Subcutaneous abdominal adipose tissue (tissue), 5 donors: ENCODE measurements around the gene RNU1-1.
"Not testable (repeated sequence)": the region's sequence is repeated elsewhere in the genome, so short reads cannot be mapped to it uniquely, and the experiment has no call there.

Experiments
- H3K27ac ChIP-seq: one replicate; pipeline ENCODE4 v1.7.0; 2013; ENCODE audit warnings: low read depth, mild to moderate bottlenecking, inconsistent platforms, low read length, moderate library complexity
- H3K27me3 ChIP-seq, 5 donors: one replicate each; pipeline ENCODE4 v1.7.0; 2013; ENCODE audit warnings: low read length in 5 of 5, inconsistent platforms in 1 of 5; ENCODE audit not compliant: control insufficient read depth in 5 of 5, insufficient read depth in 4 of 5
- H3K36me3 ChIP-seq, 5 donors: one replicate each; pipeline ENCODE4 v1.7.0; 2013; ENCODE audit warnings: low read length in 5 of 5; ENCODE audit not compliant: control insufficient read depth in 5 of 5, insufficient read depth in 5 of 5
- H3K4me1 ChIP-seq, 5 donors: one replicate each; pipeline ENCODE4 v1.7.0; 2013; ENCODE audit warnings: low read length in 5 of 5, mild to moderate bottlenecking in 3 of 5, moderate library complexity in 1 of 5; ENCODE audit not compliant: control insufficient read depth in 5 of 5, insufficient read depth in 5 of 5
- H3K4me3 ChIP-seq, 5 donors: one replicate each; pipeline ENCODE4 v1.7.0; 2013; ENCODE audit warnings: low read length in 5 of 5, low read depth in 1 of 5
- H3K9ac ChIP-seq, 5 donors: one replicate each; pipeline ENCODE4 v1.7.0; 2013; ENCODE audit warnings: low read length in 5 of 5, mild to moderate bottlenecking in 4 of 5, moderate library complexity in 3 of 5
- H3K9me3 ChIP-seq, 5 donors: one replicate each; pipeline ENCODE4 v1.7.0; 2013; ENCODE audit warnings: low read length in 5 of 5; ENCODE audit not compliant: control insufficient read depth in 5 of 5
- donor health status: healthy.
- donor health status: healthy.
- donor health status: healthy.
- donor health status: healthy.
- donor health status: healthy.

The RNU1-1 gene

GRCh38 chr1:16540421-16540893 lies 26.4 kb upstream of the RNU1-1 start:
- H3K4me1 ChIP-seq, H3K4me3 ChIP-seq, H3K27ac ChIP-seq, H3K9ac ChIP-seq, H3K36me3 ChIP-seq, H3K27me3 ChIP-seq, H3K9me3 ChIP-seq: not testable (repeated sequence)

DNA sequence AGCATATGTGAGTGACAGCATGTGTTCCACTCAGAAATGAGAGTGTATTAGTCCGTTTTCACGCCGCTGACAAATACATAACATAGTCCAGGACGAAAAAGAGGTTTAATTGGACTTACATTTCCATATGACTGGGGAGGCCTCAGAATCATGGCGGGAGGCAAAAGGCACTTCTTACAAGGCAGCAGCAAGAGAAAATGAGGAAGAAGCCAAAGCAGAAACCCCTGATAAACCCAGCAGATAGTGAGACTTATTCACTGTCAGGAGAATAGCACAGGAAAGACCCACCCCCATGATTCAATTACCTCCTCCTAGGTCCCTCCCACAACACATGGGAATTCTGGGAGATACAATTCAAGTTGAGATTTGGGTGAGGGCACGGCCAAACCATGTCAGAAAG lies 23.4 kb upstream of the RNU1-1 start:
- H3K4me1 ChIP-seq, result peaks cover 0 to 14% (median under 1%) of the 10 kb centered on the region in 5 donors
- not testable (repeated sequence) for H3K9me3 ChIP-seq, H3K9ac ChIP-seq, H3K27me3 ChIP-seq, H3K4me3 ChIP-seq, H3K27ac ChIP-seq, H3K36me3 ChIP-seq

- not testable (repeated sequence) for H3K36me3 ChIP-seq, H3K4me3 ChIP-seq, H3K27me3 ChIP-seq, H3K27ac ChIP-seq, H3K9me3 ChIP-seq, H3K9ac ChIP-seq
- peaks cover 0 to 18% (median 2%) of the 10 kb centered on the region in 5 donors for H3K4me1 ChIP-seq
Observed at GRCh38 chr1:16536796-16537195, 22.7 kb upstream of the RNU1-1 start.

GRCh38 chr1:16535898-16536297 lies 21.8 kb upstream of the RNU1-1 start:
- H3K27me3 ChIP-seq, H3K4me3 ChIP-seq: not testable (repeated sequence)

GRCh38 chr1:16535487-16535886 lies 21.4 kb upstream of the RNU1-1 start:
- not testable (repeated sequence) for H3K9me3 ChIP-seq, H3K9ac ChIP-seq, H3K27ac ChIP-seq, H3K36me3 ChIP-seq, H3K27me3 ChIP-seq
- H3K4me1 ChIP-seq, result peaks cover 0 to 18% (median 2%) of the 10 kb centered on the region in 5 donors
- H3K4me3 ChIP-seq, result peak overlapping the region in 2 of 5 donors; percentile 22 to 27

More at GRCh38 chr1:16535898-16536297, 21.8 kb upstream of the RNU1-1 start:
- H3K9me3 ChIP-seq, H3K36me3 ChIP-seq, H3K9ac ChIP-seq, H3K27ac ChIP-seq: not testable (repeated sequence)
- H3K4me1 ChIP-seq, result peaks cover 0 to 18% (median 2%) of the 10 kb centered on the region in 5 donors

DNA sequence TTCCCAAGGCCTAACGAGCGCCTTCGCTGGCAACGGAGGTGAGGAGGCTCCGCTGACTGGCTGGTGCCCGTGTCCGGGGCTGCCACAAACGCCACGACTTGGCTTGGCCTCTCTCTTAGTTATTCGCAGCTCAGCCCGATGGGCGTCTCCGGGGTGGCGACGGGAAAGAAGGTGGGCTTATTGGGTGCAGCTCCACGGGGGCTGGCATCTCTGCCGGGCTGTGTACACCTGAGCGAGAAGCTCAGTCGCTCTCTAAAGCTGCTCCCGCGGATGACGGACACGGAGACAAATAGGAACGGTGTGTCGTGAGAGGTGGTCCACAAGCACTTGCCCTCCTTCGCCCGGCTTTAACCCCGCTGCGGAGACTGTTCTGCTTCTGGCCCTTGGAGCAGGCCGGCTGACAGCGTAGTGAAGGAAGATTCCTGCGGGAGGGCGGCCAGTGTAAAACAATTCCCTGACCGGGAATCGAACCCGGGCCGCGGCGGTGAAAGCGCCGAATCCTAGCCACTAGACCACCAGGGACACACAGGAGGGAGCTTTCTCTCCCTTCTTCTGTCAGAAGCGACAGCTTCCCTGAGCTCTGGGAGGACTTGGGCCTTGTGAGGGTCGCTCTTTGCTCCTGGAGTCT lies 20.9 kb upstream of the RNU1-1 start:
- H3K27me3 ChIP-seq, H3K36me3 ChIP-seq, H3K9me3 ChIP-seq, H3K9ac ChIP-seq, H3K27ac ChIP-seq: not testable (repeated sequence)
- peak overlapping the region in 4 of 5 donors; percentile 6 to 29 (median 24) for H3K4me3 ChIP-seq
- H3K4me1 ChIP-seq, result peaks cover 0 to 18% (median 2%) of the 10 kb centered on the region in 5 donors

DNA sequence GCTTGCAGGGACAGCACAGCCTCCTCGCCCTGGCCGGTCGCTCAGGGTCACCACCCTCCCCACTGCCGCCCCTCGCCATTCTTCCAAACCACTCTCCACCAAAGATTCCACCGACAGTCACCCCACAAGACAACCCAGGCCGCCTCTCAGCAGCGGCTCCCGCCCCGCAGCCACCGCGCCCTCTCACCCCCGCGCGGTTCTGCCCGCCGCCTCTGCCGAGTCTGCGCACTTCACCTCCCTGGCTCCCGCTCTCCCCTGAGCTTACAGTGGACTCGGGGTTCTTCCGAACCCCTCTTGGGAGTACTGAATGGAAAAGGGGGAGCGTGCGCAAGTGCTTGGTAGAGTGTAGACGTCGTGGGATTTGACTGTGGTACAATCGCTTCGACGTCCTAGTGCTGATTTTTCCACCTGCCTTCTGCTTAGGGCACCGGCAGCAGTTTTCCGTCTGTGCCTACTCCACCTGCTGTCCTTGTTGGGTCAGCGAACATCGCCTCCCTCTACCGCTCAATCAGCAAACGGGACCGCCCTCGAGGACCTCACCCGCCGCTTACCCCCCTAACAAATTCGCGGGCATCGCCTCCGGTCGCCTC lies 20.2 kb upstream of the RNU1-1 start:
- H3K27ac ChIP-seq, H3K36me3 ChIP-seq, H3K9ac ChIP-seq, H3K4me3 ChIP-seq, H3K27me3 ChIP-seq, H3K9me3 ChIP-seq: not testable (repeated sequence)
- H3K4me1 ChIP-seq, result peaks cover 0 to 18% (median 2%) of the 10 kb centered on the region in 5 donors

DNA sequence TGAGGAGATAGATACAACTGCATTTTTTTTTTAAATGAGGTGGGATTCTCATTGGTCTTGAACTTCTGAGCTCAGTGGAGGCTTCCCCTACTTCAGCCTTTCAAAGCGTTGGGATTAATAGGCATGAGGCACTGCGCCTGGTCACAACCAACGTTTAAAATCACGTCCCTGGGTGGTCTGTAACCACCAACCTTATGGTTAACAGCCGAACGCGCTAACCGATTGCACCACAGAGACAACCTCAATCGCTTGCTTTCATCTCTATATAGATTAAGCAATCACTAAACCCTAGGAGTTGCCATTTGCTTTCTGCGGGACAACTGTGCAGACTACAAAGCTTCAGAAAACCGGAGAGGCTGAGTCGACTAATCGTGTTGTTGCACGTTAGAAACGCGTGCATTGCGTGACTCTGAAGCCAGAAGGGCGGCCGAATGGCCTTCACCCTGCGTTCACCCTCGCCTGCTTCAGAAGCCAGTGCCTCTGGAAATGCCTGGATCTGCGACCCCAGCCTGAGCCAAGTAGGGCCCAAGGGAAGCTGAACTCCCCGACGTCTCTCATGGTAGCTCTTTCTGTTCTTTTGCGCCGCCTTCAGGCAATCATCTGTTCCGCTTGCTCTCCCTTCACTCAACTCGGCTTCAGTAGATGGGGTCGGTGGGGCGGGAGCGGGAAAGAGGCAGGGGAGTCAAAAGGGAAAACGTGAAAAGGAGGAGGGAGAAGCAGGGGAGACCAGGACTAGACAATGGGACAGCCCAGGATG lies 18.3 kb upstream of the RNU1-1 start:
- H3K36me3 ChIP-seq, H3K9me3 ChIP-seq, H3K27ac ChIP-seq, H3K27me3 ChIP-seq, H3K9ac ChIP-seq: not testable (repeated sequence)
- peaks cover 0 to 18% (median 2%) of the 10 kb centered on the region in 5 donors for H3K4me1 ChIP-seq
- peak overlapping the region in 2 of 5 donors; percentile 11 to 42 for H3K4me3 ChIP-seq

DNA sequence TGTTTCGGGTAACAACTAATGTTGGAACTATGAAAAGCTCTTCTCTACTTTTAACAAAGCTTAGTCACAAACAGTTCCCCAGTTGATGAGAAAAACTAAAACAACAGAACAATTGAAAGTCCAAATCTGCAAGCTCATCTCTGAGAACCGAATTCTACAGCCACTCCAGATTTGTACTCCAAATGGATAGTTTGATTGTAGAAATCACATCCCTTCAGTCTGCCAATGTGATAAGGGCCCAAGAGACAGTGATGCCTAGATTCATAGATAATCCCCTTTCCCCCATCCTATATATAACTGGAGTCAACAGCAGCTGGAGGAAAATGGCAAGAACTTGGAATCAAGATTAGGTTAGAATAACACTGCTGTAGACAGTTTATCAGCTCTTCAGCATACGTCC lies 14.3 kb upstream of the RNU1-1 start:
- not testable (repeated sequence) for H3K9ac ChIP-seq

GRCh38 chr1:16525769-16526168 lies 11.7 kb upstream of the RNU1-1 start:
- not testable (repeated sequence) for H3K9ac ChIP-seq, H3K9me3 ChIP-seq, H3K4me3 ChIP-seq, H3K4me1 ChIP-seq, H3K27me3 ChIP-seq, H3K36me3 ChIP-seq, H3K27ac ChIP-seq

More for the DNA sequence above, 14.3 kb upstream of the RNU1-1 start:
- not testable (repeated sequence) for H3K4me1 ChIP-seq, H3K4me3 ChIP-seq, H3K27me3 ChIP-seq, H3K36me3 ChIP-seq, H3K27ac ChIP-seq, H3K9me3 ChIP-seq
